PC-3 (cell line): ENCODE results near the gene COL16A1. TPM values are rescaled to one million over a fixed set of nuclear protein-coding genes. Genes with fewer than 3 reads are reported as not detected.

Source experiments
- ATAC-seq: fragments of 200-7000 bp; cut with Tn5 transposase; 2 replicates; pipeline ENCODE4 v1.9.1; 2020; ENCODE audit warnings: mild to moderate bottlenecking, moderate library complexity
- BruUV-seq: library from RNA; stranded (reverse); fragments of 400-500 nt; replicated peaks from 2 replicates; lab custom pipeline; 2021; lab: Mats Ljungman, UMichigan
- CTCF ChIA-PET: fragments of 300-600 bp; sonication (Branson Sonifier 250); formaldehyde crosslinking; loops from one replicate; lab custom pipeline; 2022; ENCODE audit warnings: antibody characterized with exemption; lab: Charles Lee
- POLR2A ChIA-PET: fragments of 300-600 bp; sonication (Branson Sonifier 250); formaldehyde crosslinking; loops from one replicate; lab custom pipeline; 2022; ENCODE audit warnings: antibody characterized with exemption; ENCODE audit not compliant: unreplicated experiment; lab: Charles Lee
- DNase-seq: peaks from one replicate; pipeline ENCODE4 v3.0.0-alpha.2; 2015
- H2AFZ ChIP-seq: fragments of 300-600 bp; sonication (generic); 2 replicates; pipeline ENCODE4 v1.6.0; 2016; ENCODE audit warnings: antibody characterized with exemption, low read length
- H3F3A ChIP-seq: fragments of 300-600 bp; sonication (generic); one replicate; pipeline ENCODE4 v1.6.0; 2017; ENCODE audit warnings: antibody characterized with exemption, low read length, control low read depth, mild to moderate bottlenecking; ENCODE audit not compliant: unreplicated experiment
- H3K27ac ChIP-seq: fragments of 300-600 bp; sonication (generic); 2 replicates; pipeline ENCODE4 v1.5.1; 2016; ENCODE audit warnings: mild to moderate bottlenecking, low read length
- H3K27me3 ChIP-seq: fragments of 300-600 bp; sonication (generic); 2 replicates; pipeline ENCODE4 v1.6.1; 2016; ENCODE audit warnings: low read length, mixed read lengths
- H3K36me3 ChIP-seq: fragments of 300-600 bp; sonication (generic); 2 replicates; pipeline ENCODE4 v1.6.1; 2016; ENCODE audit warnings: low read depth, mixed run types, low read length, mixed read lengths
- H3K4me1 ChIP-seq: fragments of 300-600 bp; sonication (generic); 2 replicates; pipeline ENCODE4 v1.5.1; 2016; ENCODE audit warnings: low read length; ENCODE audit not compliant: insufficient read depth
- H3K4me2 ChIP-seq: fragments of 300-600 bp; sonication (generic); 2 replicates; pipeline ENCODE4 v1.6.0; 2016; ENCODE audit warnings: low read length
- H3K4me3 ChIP-seq: fragments of 300-600 bp; sonication (generic); 2 replicates; pipeline ENCODE4 v1.5.1; 2016; ENCODE audit warnings: mild to moderate bottlenecking, low read length, mixed read lengths
- H3K79me2 ChIP-seq: fragments of 300-600 bp; sonication (generic); 2 replicates; pipeline ENCODE4 v1.6.1; 2017; ENCODE audit warnings: low read length, mixed read lengths
- H3K9ac ChIP-seq: fragments of 300-600 bp; sonication (generic); 2 replicates; pipeline ENCODE4 v1.6.0; 2016; ENCODE audit warnings: mild to moderate bottlenecking, low read length
- H3K9me2 ChIP-seq: fragments of 300-600 bp; sonication (generic); replicated peaks from 2 replicates; pipeline ENCODE4 v1.6.1; 2016; ENCODE audit warnings: mixed run types, low read length, mixed read lengths
- H3K9me3 ChIP-seq: fragments of 300-600 bp; sonication (generic); 2 replicates; pipeline ENCODE4 v1.6.1; 2016; ENCODE audit warnings: low read length, mixed read lengths
- H4K20me1 ChIP-seq: fragments of 300-600 bp; sonication (generic); 2 replicates; pipeline ENCODE4 v1.6.1; 2016; ENCODE audit warnings: low read length, mixed read lengths
- EZH2 ChIP-seq: fragments of 300-600 bp; sonication (generic); IDR thresholded peaks from one replicate; pipeline ENCODE4 v1.6.1; 2017; ENCODE audit warnings: antibody characterized with exemption, mild to moderate bottlenecking, low read length; ENCODE audit not compliant: unreplicated experiment
- EZH2phosphoT487 ChIP-seq: fragments of 300-600 bp; sonication (generic); IDR thresholded peaks from 2 replicates; pipeline ENCODE4 v1.6.1; 2018; ENCODE audit warnings: mild to moderate bottlenecking, antibody characterized with exemption, low read length, borderline replicate concordance
- intact Hi-C: fragments of 100-400 bp; cut with micrococcal nuclease; formaldehyde crosslinking; loops from 2 replicates; pipeline ENCODE4 v1.9.0; 2023
- total RNA-seq: library from RNA; depleted of rRNA; stranded (reverse); fragments of >200 nt; gene quantifications from 2 replicates; pipeline ENCODE4 v1.2.3, GENCODE V29; 2014
- TF ChIP-seq, protein P1 (sequence below): fragments of 300-600 bp; sonication (generic); conservative IDR thresholded peaks from 2 replicates; pipeline ENCODE4 v1.5.1; 2017; ENCODE audit warnings: antibody characterized with exemption, low read depth, mild to moderate bottlenecking, low read length

COL16A1 gene
- total RNA-seq, 1 experiment from 2014 or later = 5.0 TPM

DNA sequence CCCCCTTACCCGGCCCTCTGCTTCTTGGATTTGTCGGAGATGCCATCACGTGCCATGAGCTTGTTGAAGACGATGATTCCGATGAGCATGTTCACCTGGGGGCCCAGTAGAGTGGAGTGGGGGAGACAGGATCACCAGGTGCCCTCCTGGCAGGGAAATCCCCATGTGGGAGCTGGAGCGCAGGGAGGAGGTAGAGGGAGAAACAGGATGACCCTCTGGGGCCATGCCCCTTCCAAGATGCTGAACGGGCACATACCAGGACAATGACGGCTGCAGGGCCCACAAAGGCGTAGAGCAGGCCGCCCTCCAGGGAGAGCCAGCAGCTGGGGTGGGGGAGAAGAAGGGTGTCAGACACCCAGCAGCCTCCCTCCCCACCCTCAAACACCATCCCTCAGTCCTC is 31.8 kb upstream of the COL16A1 start:
- intact Hi-C loops = no loop called here
- no peaks in the 10 kb centered on the region for H3F3A ChIP-seq
- no peak overlapping the region for H3K9ac ChIP-seq
- no TSS peak for BruUV-seq
- no peak overlapping the region for H2AFZ ChIP-seq
- H3K4me2 ChIP-seq = no peak overlapping the region
- no peaks in the 10 kb centered on the region for H3K9me2 ChIP-seq
- H3K4me3 ChIP-seq = no peak overlapping the region
- no peaks in the 10 kb centered on the region for H3K4me1 ChIP-seq
- H3K27ac ChIP-seq = no peak overlapping the region
- H3K79me2 ChIP-seq = no peaks in the 10 kb centered on the region
- no peaks in the 10 kb centered on the region for H4K20me1 ChIP-seq
- CTCF ChIA-PET = no interaction called here
- ATAC-seq = no peak
- no peaks in the 10 kb centered on the region for H3K27me3 ChIP-seq
- H3K9me3 ChIP-seq = no peaks in the 10 kb centered on the region
- no peak for DNase-seq
- POLR2A ChIA-PET = no interaction called here
- TF ChIP-seq EZH2 (no peak), EZH2phosphoT487 (no peak)
- TF ChIP-seq, protein P1, sequence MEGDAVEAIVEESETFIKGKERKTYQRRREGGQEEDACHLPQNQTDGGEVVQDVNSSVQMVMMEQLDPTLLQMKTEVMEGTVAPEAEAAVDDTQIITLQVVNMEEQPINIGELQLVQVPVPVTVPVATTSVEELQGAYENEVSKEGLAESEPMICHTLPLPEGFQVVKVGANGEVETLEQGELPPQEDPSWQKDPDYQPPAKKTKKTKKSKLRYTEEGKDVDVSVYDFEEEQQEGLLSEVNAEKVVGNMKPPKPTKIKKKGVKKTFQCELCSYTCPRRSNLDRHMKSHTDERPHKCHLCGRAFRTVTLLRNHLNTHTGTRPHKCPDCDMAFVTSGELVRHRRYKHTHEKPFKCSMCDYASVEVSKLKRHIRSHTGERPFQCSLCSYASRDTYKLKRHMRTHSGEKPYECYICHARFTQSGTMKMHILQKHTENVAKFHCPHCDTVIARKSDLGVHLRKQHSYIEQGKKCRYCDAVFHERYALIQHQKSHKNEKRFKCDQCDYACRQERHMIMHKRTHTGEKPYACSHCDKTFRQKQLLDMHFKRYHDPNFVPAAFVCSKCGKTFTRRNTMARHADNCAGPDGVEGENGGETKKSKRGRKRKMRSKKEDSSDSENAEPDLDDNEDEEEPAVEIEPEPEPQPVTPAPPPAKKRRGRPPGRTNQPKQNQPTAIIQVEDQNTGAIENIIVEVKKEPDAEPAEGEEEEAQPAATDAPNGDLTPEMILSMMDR = no peak
- no peaks in the 10 kb centered on the region for H3K36me3 ChIP-seq

DNA sequence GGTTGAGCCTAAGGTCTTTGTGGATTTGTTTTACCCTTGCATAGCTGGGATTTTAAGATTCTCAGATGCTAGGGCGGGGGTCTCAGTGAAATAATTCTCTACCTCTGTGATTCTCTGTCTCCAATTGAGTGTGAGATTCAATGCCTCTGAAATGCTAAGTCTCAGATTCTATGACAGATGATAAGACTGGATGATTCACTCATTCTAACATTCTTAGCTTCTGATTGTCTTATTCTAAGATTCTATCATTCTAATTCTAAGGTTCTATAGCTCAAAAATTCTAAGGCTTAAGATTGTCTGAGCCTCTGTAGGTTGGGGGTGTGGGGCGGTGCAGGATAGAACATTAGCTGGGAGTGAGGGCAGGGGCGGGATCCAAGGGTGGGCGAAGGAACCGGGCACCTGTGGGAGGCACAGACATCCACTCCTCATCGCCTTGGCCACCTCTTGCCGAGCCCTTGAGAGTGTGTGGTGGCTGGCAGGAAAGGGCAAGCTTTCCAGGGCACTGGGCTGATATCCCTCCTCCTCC is 30.8 kb upstream of the COL16A1 start:
- BruUV-seq = no TSS peak
- Histone ChIP-seq H3K27ac (no peak overlapping the region), H3K9ac (no peak overlapping the region), H3K9me3 (no peaks in the 10 kb centered on the region), H3K4me2 (no peak overlapping the region), H3K36me3 (no peaks in the 10 kb centered on the region), H3K4me1 (no peaks in the 10 kb centered on the region), H3K9me2 (no peaks in the 10 kb centered on the region), H2AFZ (no peak overlapping the region), H3K79me2 (no peaks in the 10 kb centered on the region), H4K20me1 (no peaks in the 10 kb centered on the region), H3K4me3 (no peak overlapping the region), H3F3A (no peaks in the 10 kb centered on the region), H3K27me3 (no peaks in the 10 kb centered on the region)
- no peak for TF ChIP-seq EZH2phosphoT487
- TF ChIP-seq, protein P1 = no peak
- TF ChIP-seq EZH2 = no peak
- intact Hi-C loops = no loop called here
- ChIA-PET POLR2A (no interaction called here), CTCF (no interaction called here)
- DNase-seq (no peak), ATAC-seq (no peak)

DNA sequence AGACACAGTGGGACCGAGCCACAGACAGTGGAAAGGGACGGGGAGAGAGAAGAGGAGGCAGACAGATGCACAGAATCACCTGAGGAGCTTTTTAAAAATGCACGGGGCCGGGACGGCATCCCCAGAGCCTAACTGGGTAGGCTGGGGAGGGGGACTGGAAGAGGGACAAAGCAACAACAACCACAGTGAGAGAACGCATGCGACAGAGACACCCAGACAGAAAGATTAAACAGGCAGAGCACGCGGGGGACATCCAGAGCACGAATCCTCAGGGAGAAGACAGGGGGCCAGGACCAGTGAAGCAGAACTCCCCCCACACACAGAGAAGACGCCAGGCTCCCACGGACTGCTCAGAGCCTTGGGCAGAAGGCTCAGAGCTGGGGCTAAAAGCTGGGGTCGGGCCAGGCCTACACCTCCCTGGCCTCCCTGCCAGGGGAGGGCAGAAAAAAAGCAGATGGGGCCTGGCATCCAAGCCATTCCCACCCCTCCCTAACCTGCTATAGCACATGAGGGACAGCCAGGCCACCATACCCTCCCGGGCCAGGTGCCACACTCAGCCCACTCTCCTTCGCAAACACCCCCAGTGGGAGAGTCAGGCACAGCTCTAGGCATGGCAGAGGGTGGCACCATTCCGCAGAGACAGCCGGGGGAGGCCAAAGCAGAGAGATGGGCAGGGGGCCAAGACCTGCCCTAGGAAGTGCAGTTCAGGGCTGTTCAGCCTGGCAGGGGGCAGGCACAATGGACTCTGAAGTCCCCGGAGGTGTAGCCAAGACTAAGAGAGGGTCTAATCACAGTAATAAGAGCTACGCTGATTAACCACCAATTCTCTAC is 29.8 kb upstream of the COL16A1 start:
- no peaks in the 10 kb centered on the region for H4K20me1 ChIP-seq
- no peak for TF ChIP-seq EZH2phosphoT487
- H3K36me3 ChIP-seq = no peaks in the 10 kb centered on the region
- H3K4me2 ChIP-seq = no peak overlapping the region
- ChIA-PET CTCF (no interaction called here), POLR2A (no interaction called here)
- no peak overlapping the region for H3K27ac ChIP-seq
- H3K9me3 ChIP-seq = no peaks in the 10 kb centered on the region
- no peak for ATAC-seq
- no peaks in the 10 kb centered on the region for H3K27me3 ChIP-seq
- H3K79me2 ChIP-seq = no peaks in the 10 kb centered on the region
- H3K4me1 ChIP-seq = no peaks in the 10 kb centered on the region
- no peaks in the 10 kb centered on the region for H3K9me2 ChIP-seq
- intact Hi-C loops = no loop called here
- DNase-seq = no peak
- no peak overlapping the region for H3K4me3 ChIP-seq
- H2AFZ ChIP-seq = no peak overlapping the region
- H3F3A ChIP-seq = no peaks in the 10 kb centered on the region
- no TSS peak for BruUV-seq
- no peak overlapping the region for H3K9ac ChIP-seq
